Nephron (organoid): Measurements from ENCODE around the gene SLC37A2.

Experiments used
- H3K27ac Mint-ChIP-seq, 3 experiments: 2 replicates each; pipeline ENCODE4 v1.8.0; 2020; ENCODE audit warnings: mixed read lengths in 3 of 3, mild to moderate bottlenecking in 2 of 3, moderate library complexity in 1 of 3
- H3K27me3 Mint-ChIP-seq: 2 replicates; pipeline ENCODE4 v1.8.0; 2021; ENCODE audit warnings: low read depth, mild to moderate bottlenecking, moderate library complexity, mixed read lengths
- H3K36me3 Mint-ChIP-seq: 2 replicates; pipeline ENCODE4 v1.8.0; 2020; ENCODE audit warnings: low read depth, mixed read lengths
- H3K4me1 Mint-ChIP-seq: 2 replicates; pipeline ENCODE4 v1.8.0; 2020; ENCODE audit warnings: mixed read lengths
- H3K4me3 Mint-ChIP-seq, 3 experiments: 2 replicates each; pipeline ENCODE4 v1.8.0; 2020; ENCODE audit warnings: mild to moderate bottlenecking in 3 of 3, mixed read lengths in 3 of 3, moderate library complexity in 2 of 3
- H3K9me3 Mint-ChIP-seq: 2 replicates; pipeline ENCODE4 v1.8.0; 2020; ENCODE audit warnings: mixed read lengths
- CTCF ChIP-seq, 3 experiments: fragments of 200-600 bp; sonication (generic); IDR thresholded peaks; one replicate each; pipeline ENCODE4 v1.5.0; 2021; ENCODE audit warnings: antibody characterized with exemption in 3 of 3; ENCODE audit not compliant: unreplicated experiment in 3 of 3

The SLC37A2 gene

DNA sequence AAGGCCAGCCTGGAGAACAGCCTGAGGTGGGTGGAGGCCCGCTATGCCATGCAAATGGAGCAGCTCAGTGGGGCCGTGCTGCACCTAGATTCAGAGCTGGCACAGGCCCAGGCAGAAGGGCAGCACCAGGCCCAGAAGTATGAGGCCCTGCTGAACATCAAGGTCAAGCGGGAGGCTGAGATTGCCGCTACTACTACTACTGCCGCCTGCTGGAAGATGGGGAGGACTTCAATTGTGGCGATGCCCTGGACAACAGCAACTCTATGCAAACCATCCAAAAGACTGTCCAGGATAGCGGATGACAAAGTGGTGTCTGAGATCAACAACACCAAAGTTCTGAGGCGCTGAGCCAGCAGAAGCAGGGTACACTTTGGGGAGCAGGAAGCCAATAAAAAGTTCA, 51.4 kb downstream of the SLC37A2 start:
- Mint-ChIP-seq H3K27ac (no peak overlapping the region), H3K27me3 (peaks cover 6% of the 10 kb centered on the region), H3K4me1 (peaks cover 14% of the 10 kb centered on the region), H3K36me3 (no peaks in the 10 kb centered on the region), H3K9me3 (peaks cover 11% of the 10 kb centered on the region), H3K4me3 (no peak overlapping the region)
- TF ChIP-seq CTCF (IDR thresholded peaks at IDR 0.05; ENCODE audit: unreplicated experiment in 3 of 3), result no peak

DNA sequence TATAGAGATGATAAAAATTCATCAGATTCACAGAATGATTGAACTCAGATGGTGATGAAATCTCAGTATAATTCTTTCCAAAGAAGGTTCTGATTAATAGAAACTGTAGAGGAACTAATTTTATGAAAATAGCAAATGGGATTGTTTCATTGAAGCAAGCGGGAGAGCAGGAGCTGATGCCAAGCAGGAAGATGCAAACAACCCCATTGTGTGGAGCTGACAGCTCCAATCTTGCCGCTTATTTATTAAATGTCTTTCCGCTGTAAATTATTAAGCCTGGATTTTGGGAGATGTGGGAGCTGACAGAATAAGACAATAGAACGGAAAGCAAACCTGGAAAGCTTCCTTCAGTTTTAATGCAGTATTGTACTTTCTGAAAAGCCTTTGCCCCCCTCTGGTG, 54.3 kb downstream of the SLC37A2 start:
- H3K4me1 Mint-ChIP-seq, result no peaks in the 10 kb centered on the region
- H3K27ac Mint-ChIP-seq, result no peak overlapping the region
- H3K9me3 Mint-ChIP-seq, result peaks cover 9% of the 10 kb centered on the region
- H3K36me3 Mint-ChIP-seq, result no peaks in the 10 kb centered on the region
- TF ChIP-seq CTCF (IDR thresholded peaks at IDR 0.05; ENCODE audit: unreplicated experiment in 3 of 3), result no peak
- H3K4me3 Mint-ChIP-seq, result no peak overlapping the region
- H3K27me3 Mint-ChIP-seq, result peaks cover 7% of the 10 kb centered on the region

DNA sequence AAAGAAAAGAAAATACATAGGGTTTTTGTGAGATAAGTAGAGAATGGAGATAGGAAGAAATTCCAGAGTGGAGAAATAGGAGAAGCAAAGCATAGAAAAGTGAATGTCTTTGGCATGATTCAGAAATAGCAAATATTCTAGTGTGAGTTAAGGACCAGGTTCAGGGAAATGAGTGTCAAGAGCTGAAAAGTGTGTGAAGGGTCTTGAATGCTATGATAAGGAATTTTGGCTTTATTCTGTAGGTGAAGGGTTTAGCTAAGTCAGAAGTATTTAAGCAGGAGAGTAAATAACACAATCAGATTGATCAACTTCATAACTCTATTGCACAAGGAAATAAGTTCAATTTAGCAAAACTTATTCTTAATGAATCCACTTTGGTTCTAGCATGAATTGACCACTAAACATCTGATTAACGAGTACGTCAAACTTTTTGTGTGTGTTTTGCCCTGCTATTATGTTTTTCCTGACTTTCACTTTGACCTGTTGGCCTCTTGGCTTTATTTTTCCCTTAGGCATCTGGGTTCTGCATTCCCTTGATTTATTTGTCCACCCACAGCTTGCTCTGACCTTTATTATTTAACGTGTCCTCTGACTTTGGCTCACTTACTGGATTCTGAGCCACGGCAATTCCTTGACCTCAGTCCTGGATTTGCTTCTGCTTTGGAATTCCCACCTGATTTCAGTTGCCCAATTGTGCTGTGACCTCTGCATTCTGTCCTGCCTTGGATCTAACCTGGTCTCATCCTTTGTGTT, 60.3 kb downstream of the SLC37A2 start:
- H3K9me3 Mint-ChIP-seq, result no peaks in the 10 kb centered on the region
- H3K27me3 Mint-ChIP-seq, result peaks cover 13% of the 10 kb centered on the region
- peaks cover 13% of the 10 kb centered on the region for H3K4me1 Mint-ChIP-seq
- H3K27ac Mint-ChIP-seq, result peak overlapping the region; percentile 18 to 88 (median 49)
- H3K4me3 Mint-ChIP-seq, result peak overlapping the region in 1 of 3 experiments; percentile 16
- no peak for TF ChIP-seq CTCF (IDR thresholded peaks at IDR 0.05; ENCODE audit: unreplicated experiment in 3 of 3)
- H3K36me3 Mint-ChIP-seq, result no peaks in the 10 kb centered on the region

GRCh38 chr11:125123947-125124617, 61.0 kb downstream of the SLC37A2 start:
- peak overlapping the region in 2 of 3 experiments; percentile 16 to 20 for H3K4me3 Mint-ChIP-seq
- peaks cover 13% of the 10 kb centered on the region for H3K4me1 Mint-ChIP-seq
- TF ChIP-seq CTCF (IDR thresholded peaks at IDR 0.05; ENCODE audit: unreplicated experiment in 3 of 3), result peak; percentile 37 to 58 (median 47)
- peaks cover 11% of the 10 kb centered on the region for H3K27me3 Mint-ChIP-seq
- H3K36me3 Mint-ChIP-seq, result no peaks in the 10 kb centered on the region
- peak overlapping the region; percentile 18 to 88 (median 49) for H3K27ac Mint-ChIP-seq
- H3K9me3 Mint-ChIP-seq, result no peaks in the 10 kb centered on the region

- Mint-ChIP-seq H3K27me3 (peaks cover 9% of the 10 kb centered on the region), H3K27ac (peak overlapping the region in 1 of 3 experiments; percentile 49), H3K4me1 (peaks cover 13% of the 10 kb centered on the region), H3K4me3 (no peak overlapping the region), H3K9me3 (no peaks in the 10 kb centered on the region), H3K36me3 (no peaks in the 10 kb centered on the region)
- TF ChIP-seq CTCF (IDR thresholded peaks at IDR 0.05; ENCODE audit: unreplicated experiment in 3 of 3), result no peak
Measured at GRCh38 chr11:125124618-125124992, 61.5 kb downstream of the SLC37A2 start.
